Endodermal cell (in vitro differentiated cells): Measurements from ENCODE around the gene DDX51. TPM values are rescaled to one million over a fixed set of nuclear protein-coding genes. Genes with fewer than 3 reads are reported as not detected.

Experiments
- DNase-seq: peaks from one replicate; pipeline ENCODE4 v3.0.0-alpha.2; 2017
- H3K27ac ChIP-seq: 2 replicates; pipeline ENCODE4 v1.5.1; 2013; ENCODE audit warnings: mild to moderate bottlenecking, low read depth, low read length, moderate library complexity
- H3K27me3 ChIP-seq: 2 replicates; pipeline ENCODE4 v1.6.1; 2013; ENCODE audit warnings: mild to moderate bottlenecking, low read length, moderate library complexity; ENCODE audit not compliant: insufficient read depth, control insufficient read depth, poor library complexity, severe bottlenecking
- H3K36me3 ChIP-seq: 2 replicates; pipeline ENCODE4 v1.7.0; 2013; ENCODE audit warnings: mild to moderate bottlenecking, low read length, moderate library complexity; ENCODE audit not compliant: control insufficient read depth, insufficient read depth
- H3K4me1 ChIP-seq: one replicate; pipeline ENCODE4 v1.7.0; 2013; ENCODE audit warnings: low read length; ENCODE audit not compliant: control insufficient read depth, insufficient read depth
- H3K4me3 ChIP-seq: 2 replicates; pipeline ENCODE4 v1.5.1; 2013; ENCODE audit warnings: mild to moderate bottlenecking, low read length, moderate library complexity
- H3K9ac ChIP-seq: 2 replicates; pipeline ENCODE4 v1.6.1; 2013; ENCODE audit warnings: mild to moderate bottlenecking, low read length, moderate library complexity; ENCODE audit not compliant: poor library complexity, severe bottlenecking; ENCODE audit errors: extremely low read depth
- H3K9me3 ChIP-seq: 2 replicates; pipeline ENCODE4 v1.6.1; 2013; ENCODE audit warnings: mild to moderate bottlenecking, low read length, moderate library complexity; ENCODE audit not compliant: control insufficient read depth
- H3K27ac Mint-ChIP-seq: 2 replicates; pipeline ENCODE4 v1.8.0; 2020; ENCODE audit warnings: mixed read lengths
- H3K27me3 Mint-ChIP-seq: 2 replicates; pipeline ENCODE4 v1.8.0; 2021; ENCODE audit warnings: mild to moderate bottlenecking, mixed read lengths; ENCODE audit not compliant: insufficient read depth
- H3K36me3 Mint-ChIP-seq: 2 replicates; pipeline ENCODE4 v1.8.0; 2020; ENCODE audit warnings: low read depth, mixed read lengths
- H3K4me1 Mint-ChIP-seq: 2 replicates; pipeline ENCODE4 v1.8.0; 2020; ENCODE audit warnings: mixed read lengths
- H3K4me3 Mint-ChIP-seq: 2 replicates; pipeline ENCODE4 v1.8.0; 2020; ENCODE audit warnings: mild to moderate bottlenecking, moderate library complexity, mixed read lengths
- H3K9me3 Mint-ChIP-seq: 2 replicates; pipeline ENCODE4 v1.8.0; 2020; ENCODE audit warnings: mild to moderate bottlenecking, mixed read lengths
- CTCF ChIP-seq: fragments of 200-600 bp; sonication (generic); conservative IDR thresholded peaks from 2 replicates; pipeline ENCODE4 v1.5.0; 2021; ENCODE audit warnings: antibody characterized with exemption, mild to moderate bottlenecking
- WGBS, 2 experiments: methylation state at CpG; one replicate each; pipeline versions ENCODE4 v1.1.5 to v1.1.7; 2013; ENCODE audit warnings: missing lambda C conversion rate in 2 of 2, mixed read lengths in 1 of 2; ENCODE audit not compliant: insufficient coverage in 1 of 2, insufficient read length in 1 of 2; 5-methylcytosine and 5-hydroxymethylcytosine counted together
- total RNA-seq, 2 donors: library from RNA; stranded (reverse); fragmentation: NEBNext Ultra II Directional in 1 of 2; extraction: Animal tissue kit (Norgen Biotek cat#: 25700) in 1 of 2; gene quantifications; 2 replicates in 1 of 2; 3 replicates in 1 of 2; pipeline ENCODE4 v1.2.1, GENCODE V29; 2021

DDX51 gene
- total RNA-seq, 2 donors from 2014 or later: 31.5 to 33.8 TPM

DNA sequence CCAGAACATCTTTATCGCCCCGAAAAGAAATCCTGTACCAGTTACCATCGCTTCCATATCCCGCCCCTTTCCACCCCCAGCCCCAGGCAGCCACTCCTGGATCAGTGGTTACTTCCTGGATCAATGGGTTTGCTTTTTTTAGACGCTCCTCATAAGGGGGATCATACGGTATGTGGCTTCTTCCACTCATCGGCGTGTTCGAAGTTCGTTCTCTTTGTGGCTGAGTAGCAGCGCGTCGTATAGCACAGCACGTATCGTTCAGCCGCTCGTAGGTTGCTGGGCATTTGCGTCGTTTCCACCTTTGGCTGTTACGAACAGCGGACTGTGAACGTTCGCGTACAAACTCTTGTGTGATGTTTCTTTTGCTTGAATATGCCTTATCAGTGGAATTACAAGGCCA, 2.0 kb upstream of the DDX51 start:
- Mint-ChIP-seq H3K4me3 (peak overlapping the region; percentile 78), H3K36me3 (peaks cover 32% of the 10 kb centered on the region), H3K27ac (no peak overlapping the region), H3K27me3 (peaks cover 2% of the 10 kb centered on the region), H3K9me3 (peaks cover 2% of the 10 kb centered on the region), H3K4me1 (peaks cover 9% of the 10 kb centered on the region)
- WGBS, 2 experiments: 96 to 98% methylated on average over 22 to 24 of the region's 24 CpGs
- Histone ChIP-seq H3K27ac (no peak overlapping the region), H3K4me1 (peaks cover 2% of the 10 kb centered on the region), H3K4me3 (no peak overlapping the region), H3K9me3 (no peaks in the 10 kb centered on the region), H3K27me3 (no peaks in the 10 kb centered on the region), H3K9ac (no peak overlapping the region), H3K36me3 (peaks cover 25% of the 10 kb centered on the region)
- no peak for TF ChIP-seq CTCF
- DNase-seq: no peak

- Histone ChIP-seq H3K27ac (no peak overlapping the region), H3K4me1 (peaks cover 2% of the 10 kb centered on the region), H3K9me3 (no peaks in the 10 kb centered on the region), H3K9ac (peak overlapping the region; percentile 75), H3K27me3 (no peaks in the 10 kb centered on the region), H3K4me3 (peak overlapping the region; percentile 82), H3K36me3 (peaks cover 33% of the 10 kb centered on the region)
- Mint-ChIP-seq H3K4me1 (peaks cover 9% of the 10 kb centered on the region), H3K36me3 (peaks cover 34% of the 10 kb centered on the region), H3K27ac (peak overlapping the region; percentile 77), H3K4me3 (peak overlapping the region; percentile 78), H3K27me3 (peaks cover 2% of the 10 kb centered on the region), H3K9me3 (peaks cover 2% of the 10 kb centered on the region)
- WGBS, 2 experiments: 78 to 86% methylated on average over 4 to 7 of the region's 7 CpGs
- peak; percentile 46 for DNase-seq
- no peak for TF ChIP-seq CTCF
Observed at GRCh38 chr12:132145334-132145733, 1.2 kb upstream of the DDX51 start.

- no peaks in the 10 kb centered on the region for H3K27me3 ChIP-seq
- H3K27me3 Mint-ChIP-seq: peaks cover 2% of the 10 kb centered on the region
- peaks cover 37% of the 10 kb centered on the region for H3K36me3 Mint-ChIP-seq
- peaks cover 2% of the 10 kb centered on the region for H3K9me3 Mint-ChIP-seq
- peak overlapping the region; percentile 77 for H3K27ac ChIP-seq
- peak overlapping the region; percentile 77 for H3K27ac Mint-ChIP-seq
- no peaks in the 10 kb centered on the region for H3K9me3 ChIP-seq
- H3K4me3 Mint-ChIP-seq: peak overlapping the region; percentile 78
- WGBS, 2 experiments: 7 to 8% methylated on average over 13 to 17 of the region's 17 CpGs
- H3K4me1 ChIP-seq: peaks cover 2% of the 10 kb centered on the region
- H3K9ac ChIP-seq: peak overlapping the region; percentile 75
- DNase-seq: no peak
- TF ChIP-seq CTCF: no peak
- peaks cover 9% of the 10 kb centered on the region for H3K4me1 Mint-ChIP-seq
- peaks cover 33% of the 10 kb centered on the region for H3K36me3 ChIP-seq
- peak overlapping the region; percentile 82 for H3K4me3 ChIP-seq
Observed at GRCh38 chr12:132144810-132145168, 670 bp upstream of the DDX51 start.
